HG03139 (cell line): ENCODE results near the gene BRAF.
"Not testable (repeated sequence)": the region's sequence is repeated elsewhere in the genome, so short reads cannot be mapped to it uniquely, and the experiment has no call there.

Experiments used
- ATAC-seq: cut with Tn5 transposase; IDR thresholded peaks from one replicate; pipeline ENCODE4 v1.9.1; 2021; ENCODE audit not compliant: unreplicated experiment

BRAF gene

GRCh38 chr7:140924821-140925421 is at the start of gene BRAF:
TSS of gene BRAF (minus strand) at chr7:140924929. CDS start at chr7:140924703, 226 bp downstream.
- peak; percentile 31 for ATAC-seq

- no peak for ATAC-seq
Observed at GRCh38 chr7:140972876-140973829, 48.4 kb upstream of the BRAF start.

- ATAC-seq: no peak
Observed at GRCh38 chr7:140972344-140972743, 47.6 kb upstream of the BRAF start.

GRCh38 chr7:140967438-140967837 is 42.7 kb upstream of the BRAF start:
- no peak for ATAC-seq

GRCh38 chr7:140966561-140967233 is 42.0 kb upstream of the BRAF start:
- ATAC-seq: no peak

- no peak for ATAC-seq
Observed at GRCh38 chr7:140961117-140961516, 36.4 kb upstream of the BRAF start.

GRCh38 chr7:140956997-140957396 is 32.3 kb upstream of the BRAF start:
- not testable (repeated sequence) for ATAC-seq

- no peak for ATAC-seq
Observed at GRCh38 chr7:140945940-140946339, 21.2 kb upstream of the BRAF start.

GRCh38 chr7:140942242-140942641 is 17.5 kb upstream of the BRAF start:
- ATAC-seq: not testable (repeated sequence)

- no peak for ATAC-seq
Observed at GRCh38 chr7:140940898-140941297, 16.2 kb upstream of the BRAF start.

GRCh38 chr7:140937702-140938264 is 13.1 kb upstream of the BRAF start:
- no peak for ATAC-seq

GRCh38 chr7:140928491-140929309 is 4.0 kb upstream of the BRAF start:
- no peak for ATAC-seq

- ATAC-seq: not testable (repeated sequence)
Observed at GRCh38 chr7:140927945-140928344, 3.2 kb upstream of the BRAF start.

GRCh38 chr7:140927351-140927750 is 2.6 kb upstream of the BRAF start:
- ATAC-seq: no peak

- no peak for ATAC-seq
Observed at GRCh38 chr7:140926021-140926817, 1.5 kb upstream of the BRAF start.

GRCh38 chr7:140924019-140924820 is 509 bp downstream of the BRAF start:
- ATAC-seq: peak; percentile 77

GRCh38 chr7:140923358-140924006 is 1.2 kb downstream of the BRAF start:
- ATAC-seq: no peak

GRCh38 chr7:140922741-140923345 is 1.9 kb downstream of the BRAF start:
- ATAC-seq: no peak
